ENCODE data around the gene UAP1L1.

GRCh38 chr9:137057545-137057944 is 19.8 kb upstream of the UAP1L1 start:
- TF ChIP-seq TAF1 (IDR thresholded peaks at IDR 0.05; ENCODE audit: low read depth, low read length) (no peak), POLR2AphosphoS5 (IDR thresholded peaks at IDR 0.05; ENCODE audit: low read depth, low read length) (no peak), SPI1 (IDR thresholded peaks at IDR 0.05; ENCODE audit: low read depth, low read length) (no peak), POLR2A (IDR thresholded peaks at IDR 0.05; ENCODE audit: low read depth, low read length) (no peak)

Measured in GM12891 (cell line).